ENCODE data around the gene MRPS25.

The MRPS25 gene

DNA sequence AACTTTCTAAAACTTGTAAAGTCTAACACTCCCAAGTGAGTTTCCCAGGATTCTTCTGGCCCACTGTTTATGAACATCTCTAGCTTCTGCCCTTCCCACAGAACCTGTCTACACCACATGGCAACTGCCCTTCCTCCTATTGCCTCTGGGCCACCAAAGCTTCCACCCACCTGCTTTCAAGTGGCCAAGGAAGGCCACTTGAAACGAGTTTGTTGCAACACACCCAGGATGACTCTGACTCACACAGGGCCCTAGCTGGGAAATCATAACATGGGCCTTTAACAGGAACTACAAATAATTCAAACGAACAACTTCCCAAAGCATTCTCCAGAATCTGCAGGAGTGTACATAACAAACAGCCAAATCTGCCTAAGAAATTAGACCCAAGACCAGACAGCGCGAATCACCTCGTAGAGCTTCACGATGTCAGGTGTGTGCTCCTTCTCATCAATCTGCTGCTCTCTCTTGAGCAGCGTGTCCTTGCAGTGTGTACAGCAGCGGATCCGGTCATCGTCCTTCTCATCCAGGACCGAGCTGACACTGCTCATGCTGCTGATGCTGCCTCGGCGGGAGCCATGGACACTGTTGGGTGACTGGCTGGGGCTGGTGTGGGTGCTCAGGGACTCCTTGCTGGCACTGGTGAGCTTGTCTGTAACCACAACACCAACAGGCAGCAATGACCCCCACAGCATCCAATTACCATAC, 17.0 kb upstream of the MRPS25 start:
- no peak for DNase-seq

GRCh38 chr3:15079091-15079490, 14.0 kb upstream of the MRPS25 start:
- DNase-seq: no peak

DNA sequence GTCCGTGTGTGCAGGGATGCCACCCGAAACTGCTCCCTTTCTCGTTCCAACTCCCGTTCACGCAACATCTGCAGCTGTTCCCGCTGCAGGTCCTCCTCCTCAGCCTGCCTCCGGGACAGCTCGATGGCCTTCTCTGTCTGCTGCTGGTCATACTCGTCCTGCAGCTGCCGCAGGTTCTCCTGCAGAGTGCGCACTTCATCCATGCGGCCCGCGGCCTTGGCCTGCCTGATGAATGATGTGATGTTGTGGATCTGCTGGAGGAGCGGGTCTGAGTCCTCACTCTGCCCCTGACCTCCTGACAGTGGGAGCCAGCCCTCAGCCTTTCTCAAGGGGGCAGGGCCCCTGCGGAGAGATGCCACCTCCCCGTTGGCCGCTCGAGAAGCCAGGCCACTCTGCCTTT, 9.4 kb upstream of the MRPS25 start:
- no peak for DNase-seq

- DNase-seq: no peak
These were observed 6.6 kb upstream of the MRPS25 start for GRCh38 chr3:15071699-15072098.

GRCh38 chr3:15069441-15069840, 4.3 kb upstream of the MRPS25 start:
- no peak for DNase-seq

GRCh38 chr3:15066467-15066866, 1.4 kb upstream of the MRPS25 start:
- DNase-seq: no peak

GRCh38 chr3:15065550-15066007, 464 bp upstream of the MRPS25 start:
- DNase-seq: no peak

- no peak for DNase-seq
These were observed 748 bp downstream of the MRPS25 start for GRCh38 chr3:15064299-15064834.

GRCh38 chr3:15063656-15064286, 1.3 kb downstream of the MRPS25 start:
- no peak for DNase-seq

GRCh38 chr3:15063238-15063637, 1.9 kb downstream of the MRPS25 start:
- no peak for DNase-seq

DNA sequence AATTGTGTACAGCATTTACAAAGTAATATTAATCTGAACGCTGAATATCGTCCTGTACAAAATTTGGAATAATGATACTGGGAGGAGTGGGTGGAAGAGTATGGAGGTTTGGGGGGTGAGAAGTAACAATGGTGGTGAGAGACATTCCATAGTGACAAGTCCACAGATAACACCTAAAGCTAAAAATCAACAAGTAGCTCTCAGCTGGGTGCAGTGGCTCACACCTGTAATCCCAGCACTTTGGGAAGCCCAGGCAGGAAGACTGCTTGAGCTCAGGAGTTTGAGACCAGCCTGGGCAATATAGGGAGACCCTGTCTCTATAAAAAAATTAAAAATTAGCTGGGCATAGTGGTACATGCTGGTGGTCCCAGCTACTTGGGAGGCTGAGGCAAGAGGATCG, 5.1 kb downstream of the MRPS25 start:
- no peak for DNase-seq

DNA sequence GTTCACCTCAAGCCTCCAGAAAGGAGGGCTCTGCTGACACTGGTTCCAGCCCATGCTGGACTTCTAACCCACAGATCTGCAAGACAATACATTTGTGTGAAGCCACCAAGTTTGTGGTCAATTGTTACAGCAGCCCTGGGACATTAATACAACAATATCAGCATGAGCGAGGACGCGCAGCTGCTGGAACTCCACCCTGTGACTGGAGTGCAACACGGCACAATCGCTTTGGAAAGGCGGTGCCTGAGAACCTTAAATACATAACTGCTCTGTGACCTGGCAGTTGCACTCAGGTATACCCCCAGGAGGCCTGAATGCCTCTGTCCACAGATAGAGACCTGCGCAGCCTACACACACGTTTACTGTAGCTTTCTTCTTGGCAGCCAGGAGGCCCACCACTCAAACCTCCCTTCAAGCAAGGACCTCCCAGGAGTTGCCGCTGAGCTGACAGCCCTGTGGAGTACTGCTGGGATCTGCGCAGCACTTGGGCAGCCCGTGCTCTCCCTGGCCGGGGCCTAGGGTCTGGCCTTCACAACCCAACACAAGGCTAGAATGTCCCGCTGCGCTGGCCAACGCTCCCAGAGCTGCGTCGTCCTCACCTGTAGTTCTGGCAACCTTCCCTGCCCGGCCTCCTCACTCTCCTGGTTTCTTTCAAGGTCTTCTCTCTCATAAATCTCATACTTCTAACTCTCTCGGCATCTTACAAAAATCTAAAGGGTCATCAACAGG, 8.3 kb downstream of the MRPS25 start:
- DNase-seq: no peak

- no peak for DNase-seq
These were observed 10.0 kb downstream of the MRPS25 start for GRCh38 chr3:15055019-15055557.

GRCh38 chr3:15053541-15053940, 11.6 kb downstream of the MRPS25 start:
- no peak for DNase-seq

DNA sequence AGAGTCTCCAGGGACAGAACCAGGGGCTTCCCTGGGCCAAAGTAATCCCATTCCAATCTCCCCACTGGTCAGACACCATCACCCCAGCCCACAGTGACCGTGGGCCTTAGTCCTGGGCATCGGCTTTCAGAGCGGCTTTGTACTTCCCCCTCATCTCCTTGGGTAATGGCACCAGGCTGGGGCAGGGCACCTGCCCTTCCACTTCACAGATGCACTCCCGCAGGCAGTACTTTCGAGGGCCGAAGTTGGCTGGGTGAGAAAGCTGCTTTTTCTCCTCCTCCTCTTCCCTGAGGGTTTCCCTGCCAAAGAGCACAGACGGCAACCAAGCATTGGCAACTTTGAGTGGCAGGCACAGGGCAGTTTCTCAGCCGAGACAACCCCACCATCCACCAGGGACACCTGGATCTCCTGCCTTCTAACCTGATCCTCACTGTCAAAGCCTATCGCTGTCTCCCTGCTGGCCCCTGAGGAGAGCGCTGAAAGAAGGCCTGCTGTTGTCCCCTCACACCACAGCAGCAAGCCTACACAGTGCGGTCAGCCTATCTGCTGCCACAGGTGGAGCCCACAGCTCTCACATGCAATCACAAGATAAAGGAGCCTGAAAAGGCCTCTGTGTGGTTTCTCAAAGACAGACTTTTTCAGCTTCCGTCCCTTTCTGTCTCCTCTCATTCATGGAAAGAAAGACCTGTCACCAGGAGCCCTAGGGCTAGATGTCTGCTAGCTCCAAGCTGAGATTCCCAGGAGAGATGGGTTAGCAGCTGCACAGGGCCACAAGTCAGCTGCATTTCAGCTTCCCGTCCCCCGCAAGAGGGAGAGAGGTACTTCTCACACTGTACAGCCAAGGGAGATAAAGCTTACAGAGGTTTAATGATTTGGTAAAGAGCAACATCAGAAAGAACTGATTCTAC, 12.5 kb downstream of the MRPS25 start:
- DNase-seq: no peak

DNA sequence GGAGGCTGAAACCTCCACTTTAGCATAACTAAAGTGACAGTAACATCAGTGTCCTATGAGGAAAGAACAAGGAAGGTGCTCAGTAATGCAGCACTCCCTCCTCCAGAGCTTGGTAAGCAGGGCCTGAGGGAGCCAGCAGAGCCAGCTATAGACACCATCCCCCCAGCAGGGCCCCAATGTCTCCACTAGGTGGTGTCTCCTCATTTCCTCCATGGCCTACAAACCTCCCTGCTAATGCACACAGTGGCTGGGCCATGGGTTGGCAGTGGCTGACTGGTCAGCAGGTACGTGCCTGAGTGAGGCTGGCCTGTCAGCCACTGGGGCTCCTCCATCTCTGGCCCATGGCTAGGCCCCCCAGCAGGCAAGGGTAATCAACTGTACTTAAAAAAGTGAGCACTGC, 13.6 kb downstream of the MRPS25 start:
- no peak for DNase-seq

GRCh38 chr3:15050405-15051092, 14.6 kb downstream of the MRPS25 start:
- DNase-seq: no peak

- no peak for DNase-seq
These were observed 15.5 kb downstream of the MRPS25 start for GRCh38 chr3:15049584-15049983.

- DNase-seq: no peak
These were observed 19.4 kb downstream of the MRPS25 start for GRCh38 chr3:15045667-15046066.

GRCh38 chr3:15044326-15044725, 20.8 kb downstream of the MRPS25 start:
- no peak for DNase-seq

DNA sequence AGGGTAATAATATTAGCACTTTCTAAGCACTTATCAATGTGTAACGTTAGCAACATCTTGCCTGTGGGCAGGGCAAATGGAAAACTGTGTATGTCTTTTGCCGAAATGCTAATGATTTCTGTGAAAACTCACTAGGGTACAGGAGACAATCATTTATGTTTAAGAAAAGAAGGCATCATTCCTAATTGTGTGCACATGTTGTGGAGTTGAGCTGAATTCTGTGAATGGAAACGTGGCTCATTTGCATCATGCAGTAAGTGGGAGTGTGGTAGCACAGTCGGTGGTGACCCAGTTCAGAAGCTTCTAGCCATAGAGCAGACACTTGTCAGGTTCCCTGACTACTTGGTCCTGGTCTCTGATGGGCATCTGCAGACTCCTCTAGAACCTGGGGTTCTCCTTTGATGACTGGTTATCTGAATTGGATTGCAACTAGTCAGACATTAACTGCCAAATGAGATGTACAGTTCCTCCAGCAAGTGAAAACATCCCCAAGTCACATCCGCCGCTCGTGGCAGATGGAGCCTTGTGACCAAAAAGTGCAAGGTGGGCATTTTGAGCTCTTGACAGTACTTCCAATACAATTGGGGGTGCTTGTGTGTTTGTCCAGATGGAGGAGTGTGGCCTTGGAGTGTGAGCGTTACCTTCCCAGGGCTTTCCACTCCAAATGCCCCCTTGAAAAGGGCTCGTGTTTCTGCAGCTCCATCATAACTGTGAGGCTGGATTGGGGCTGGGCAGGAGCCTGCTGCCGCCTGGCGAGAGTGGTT, 21.5 kb downstream of the MRPS25 start:
- DNase-seq: no peak

Measured in right forelimb (tissue), 1 donor.